NCI-H1930 (cell line): ENCODE data around the gene COG8.
A peak's percentile ranks its signal among the peaks of the same experiment; 100 is the strongest.
"Not testable (repeated sequence)": the region's sequence is repeated elsewhere in the genome, so short reads cannot be mapped to it uniquely, and the experiment has no call there.

Source experiments
- DNase-seq, 2 experiments: peaks; one replicate each; lab custom pipeline; 2025; lab: John Stamatoyannopoulos, UW

COG8 gene

DNA sequence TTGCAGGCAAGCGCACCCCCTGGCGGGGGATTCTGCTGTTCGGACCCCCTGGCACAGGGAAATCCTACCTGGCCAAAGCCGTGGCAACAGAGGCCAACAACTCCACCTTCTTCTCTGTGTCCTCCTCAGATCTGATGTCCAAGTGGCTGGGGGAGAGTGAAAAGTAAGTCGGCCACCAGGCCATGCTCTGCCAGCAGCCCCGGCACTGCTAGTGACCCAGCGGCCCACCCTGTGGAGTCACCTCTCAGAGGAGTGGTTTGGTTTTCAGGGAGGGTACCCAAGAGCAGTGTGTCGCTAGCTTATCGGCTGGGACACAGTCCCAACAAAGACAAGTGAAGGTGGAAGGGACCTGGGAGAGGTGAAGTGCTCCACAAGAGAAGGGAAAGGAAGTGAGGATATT lies 20.0 kb downstream of the COG8 start:
- no peak for DNase-seq

DNA sequence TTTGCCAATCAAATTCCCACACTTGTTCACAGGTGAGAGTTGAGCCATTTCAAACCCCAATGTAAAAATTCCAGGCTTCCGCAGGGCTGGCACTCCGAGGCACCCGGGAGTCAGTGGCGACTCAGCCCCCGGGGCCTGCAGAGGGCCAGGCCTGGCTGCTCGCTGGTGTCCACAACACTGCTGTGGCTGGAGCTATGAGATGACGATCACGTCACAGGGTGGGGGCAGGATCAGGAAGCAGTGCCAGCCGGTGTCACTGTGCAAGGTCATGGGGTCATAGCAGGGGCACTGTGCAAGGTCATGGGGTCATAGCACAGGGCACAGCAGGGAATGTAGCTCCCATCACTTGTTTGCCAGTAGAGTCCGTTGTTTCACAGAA lies 20.5 kb downstream of the COG8 start:
- DNase-seq, result no peak

DNA sequence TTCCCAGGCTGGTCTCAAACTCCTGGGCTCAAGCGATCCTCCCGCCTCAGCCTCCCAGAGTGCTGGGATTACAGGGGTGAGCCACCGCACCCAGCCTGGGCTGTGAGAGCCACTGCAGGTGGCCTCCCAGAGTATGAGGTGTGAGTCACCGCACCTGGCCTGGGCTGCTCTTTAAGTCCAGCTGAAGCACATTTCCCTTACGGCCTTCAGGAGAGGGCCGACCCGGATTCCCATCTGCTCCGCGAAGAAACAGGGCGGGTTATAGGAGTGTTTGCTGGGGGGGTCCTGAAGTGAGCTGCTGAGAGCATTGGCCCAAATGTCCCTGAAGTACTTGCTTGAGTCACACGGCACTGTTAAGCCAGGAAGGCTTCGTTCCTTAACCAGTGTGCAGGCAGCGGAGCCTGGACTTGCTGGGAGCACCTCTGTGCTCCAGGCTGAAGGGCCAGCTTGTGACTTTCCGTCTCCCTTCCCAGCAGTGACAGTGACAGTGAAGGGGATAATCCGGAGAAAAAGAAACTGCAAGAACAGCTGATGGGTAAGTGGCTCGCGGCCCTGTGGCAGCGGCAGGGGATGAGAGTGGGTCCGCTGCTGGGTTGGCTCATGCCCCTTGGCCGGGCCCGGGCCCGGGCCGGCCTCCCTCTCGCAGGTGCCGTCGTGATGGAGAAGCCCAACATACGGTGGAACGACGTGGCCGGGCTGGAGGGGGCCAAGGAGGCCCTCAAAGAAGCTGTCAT lies 21.0 kb downstream of the COG8 start:
- no peak for DNase-seq

DNA sequence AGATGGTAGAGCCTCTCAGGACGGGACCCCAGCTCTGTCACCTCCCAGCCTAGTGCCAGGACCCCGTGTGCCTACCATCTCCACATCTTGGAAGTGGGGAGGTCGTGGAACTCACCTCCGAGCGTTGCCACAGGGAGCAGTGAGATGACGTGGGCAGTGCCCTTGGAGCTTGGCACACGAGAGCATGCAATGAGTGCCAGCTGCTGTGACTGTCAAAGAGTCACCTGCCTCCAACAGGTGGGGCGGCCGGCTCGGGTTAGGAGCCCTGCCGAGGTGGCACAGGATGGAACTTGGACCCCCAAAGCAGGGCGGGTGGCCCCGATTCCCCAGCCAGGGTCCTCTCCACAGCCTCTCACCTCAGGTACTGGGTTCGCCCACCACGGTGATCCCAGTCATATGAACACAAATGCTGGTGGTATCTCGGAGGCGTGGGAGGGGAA lies 22.7 kb downstream of the COG8 start:
- DNase-seq, result no peak

DNA sequence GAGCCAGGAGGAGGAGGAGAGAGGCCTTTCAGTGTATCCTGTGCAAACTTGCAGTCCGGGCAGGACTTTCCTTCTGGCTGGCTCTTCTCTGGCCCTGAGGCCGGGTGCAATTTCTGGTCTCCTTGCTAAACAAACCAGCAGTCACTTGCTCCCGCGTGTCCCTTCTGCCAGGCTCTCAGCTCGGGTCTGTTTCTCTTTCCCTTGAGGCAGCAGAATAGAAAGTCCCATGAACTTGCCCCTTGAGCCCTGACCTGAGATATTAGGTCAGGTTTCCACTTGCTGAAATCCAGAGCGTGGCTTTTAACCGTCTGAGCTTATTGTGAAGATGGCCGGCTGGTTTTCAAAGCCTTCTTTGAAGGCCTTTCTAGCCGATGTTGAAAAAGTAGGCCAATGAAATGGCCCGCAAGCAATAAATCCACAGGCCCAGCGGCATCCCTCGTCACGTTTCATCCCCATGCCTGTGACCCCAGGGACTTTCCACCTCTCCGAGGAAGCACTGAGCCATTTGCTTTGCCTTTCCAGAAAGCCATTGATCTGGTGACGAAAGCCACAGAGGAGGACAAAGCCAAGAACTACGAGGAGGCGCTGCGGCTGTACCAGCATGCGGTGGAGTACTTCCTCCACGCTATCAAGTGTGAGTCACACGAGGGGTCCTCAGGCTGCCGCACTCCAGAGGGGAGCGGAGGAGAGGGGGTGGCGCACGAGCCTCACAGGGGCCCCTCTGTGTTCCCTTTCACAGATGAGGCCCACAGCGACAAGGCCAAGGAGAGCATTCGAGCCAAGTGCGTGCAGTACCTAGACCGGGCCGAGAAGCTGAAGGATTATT lies 23.7 kb downstream of the COG8 start:
- DNase-seq, result no peak

DNA sequence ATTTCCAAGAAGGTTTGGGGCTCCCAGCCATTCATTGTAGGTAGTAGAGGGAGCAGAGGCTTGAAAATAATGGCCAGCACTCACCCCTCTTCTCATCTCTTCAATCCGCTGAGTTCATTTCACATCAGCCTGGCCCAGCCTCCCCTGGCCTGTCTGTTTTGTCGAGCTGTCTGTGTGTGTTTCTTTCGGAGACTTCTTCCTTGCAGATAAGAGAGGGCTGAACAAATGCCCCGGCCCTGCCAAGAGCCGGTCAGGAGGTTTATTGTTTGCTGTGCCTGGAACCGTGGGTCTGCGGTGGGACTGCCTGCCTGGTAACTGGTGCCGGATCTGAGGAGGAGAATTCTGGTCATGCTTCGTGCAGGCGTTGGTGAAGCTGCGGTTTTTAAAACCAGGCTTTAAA lies 24.8 kb downstream of the COG8 start:
- DNase-seq, result no peak

DNA sequence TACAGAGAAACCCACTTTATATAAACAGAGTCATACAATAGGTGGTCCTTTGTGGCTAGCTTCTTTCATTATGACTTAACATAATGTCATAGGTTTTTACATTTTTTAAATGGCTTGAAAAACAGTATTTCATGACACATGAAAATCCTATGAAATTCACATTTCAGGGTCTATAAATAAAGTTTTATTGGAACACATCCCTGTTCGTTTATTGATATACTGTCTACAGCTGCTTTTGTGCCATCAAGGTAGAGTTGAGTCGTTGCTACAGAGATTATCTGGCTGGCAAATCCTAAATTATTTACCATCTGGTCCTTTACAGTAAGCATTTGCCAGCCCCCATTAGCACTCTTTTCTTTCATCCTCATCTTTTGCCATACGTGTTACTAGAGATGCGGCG lies 25.9 kb downstream of the COG8 start:
- DNase-seq, result no peak

DNA sequence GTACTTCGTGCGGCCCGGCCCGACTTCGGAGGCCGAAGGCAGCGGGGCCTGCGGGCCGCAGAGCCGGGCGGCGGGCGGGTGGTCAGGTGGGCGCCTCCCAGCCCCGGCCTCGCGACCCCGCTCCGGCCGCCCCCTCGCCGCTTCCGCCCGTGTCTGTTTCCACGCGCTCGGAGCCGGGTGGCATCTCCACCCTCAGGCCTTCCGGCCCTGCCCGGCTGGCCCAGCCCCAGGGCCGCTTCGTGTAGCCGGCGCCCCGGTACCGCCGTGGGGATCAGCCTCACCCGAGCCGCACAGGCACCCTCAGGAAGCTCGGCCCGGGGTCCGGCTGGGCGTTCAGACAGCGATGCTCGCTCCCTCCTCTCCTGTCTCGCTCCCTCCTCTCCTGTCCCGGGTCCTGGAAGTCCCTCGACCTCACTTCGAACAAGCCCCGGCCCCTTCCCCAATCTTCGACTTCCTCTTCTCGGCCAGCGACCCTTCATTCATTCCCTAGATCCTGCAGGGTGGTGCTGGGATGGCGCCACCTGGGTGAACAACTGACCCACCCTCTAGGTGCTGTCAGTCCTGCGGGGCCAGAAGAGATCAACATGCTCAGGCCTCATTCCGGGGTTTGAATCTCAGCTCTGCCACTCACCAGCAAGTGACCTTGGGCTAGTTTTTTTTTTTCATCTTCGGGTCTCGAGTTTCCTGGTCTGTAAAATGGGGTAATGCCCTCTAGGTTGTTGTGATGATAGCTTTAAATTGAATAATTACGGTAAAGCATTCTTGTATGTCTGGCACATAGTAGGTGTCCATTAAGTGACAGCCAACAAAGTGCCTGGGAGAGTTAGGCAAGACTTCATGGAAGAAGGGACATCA lies 27.6 kb downstream of the COG8 start:
- peak in 1 of 2 experiments; percentile 13 for DNase-seq

DNA sequence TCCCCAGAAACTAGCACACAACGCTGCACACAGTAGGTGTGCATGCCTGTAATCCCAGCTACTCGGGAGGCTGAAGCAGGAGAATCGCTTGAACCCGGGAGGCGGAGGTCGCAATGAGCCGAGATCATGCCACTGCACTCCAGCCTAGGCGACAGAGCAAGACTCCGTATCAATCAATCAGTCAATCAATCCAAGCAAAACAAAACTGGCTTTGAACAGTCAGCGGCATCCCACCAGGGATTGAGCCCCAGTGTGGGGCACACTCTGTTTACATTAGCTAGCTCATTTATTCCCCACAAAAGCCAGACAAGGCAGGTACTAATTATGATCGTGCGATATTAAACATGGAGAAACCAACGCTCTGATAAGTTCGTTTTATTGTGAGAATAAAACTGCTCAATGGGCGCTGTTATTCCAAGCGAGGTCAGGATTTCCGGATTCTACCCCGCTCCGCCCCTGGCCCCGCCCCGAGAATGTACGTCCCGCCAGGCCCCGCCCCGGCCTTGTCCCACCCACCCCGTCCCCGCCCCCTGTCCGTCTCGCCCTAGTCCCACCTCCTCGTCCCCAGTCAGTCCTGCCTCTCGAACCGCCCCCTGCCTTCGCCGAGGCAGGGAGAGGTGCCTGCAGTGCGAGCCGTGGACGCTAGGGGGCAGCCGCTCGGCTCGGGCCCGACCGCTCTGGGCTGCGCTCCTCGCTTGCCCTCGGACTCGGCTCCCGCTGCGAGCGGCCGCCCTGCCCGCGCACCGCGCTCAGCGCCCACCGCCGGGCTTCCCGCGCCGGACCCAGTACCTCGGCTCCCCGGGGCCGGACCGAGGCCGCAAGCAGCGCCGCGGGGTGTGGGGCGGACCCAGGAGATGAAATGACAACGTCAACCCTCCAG lies 28.5 kb downstream of the COG8 start, which contains the start of gene VPS4A:
VPS4A (plus strand) TSS at position 698 of the 880 bp plus-strand sequence; CDS start at position 860, 162 bp downstream.
- peak; percentile 84 to 85 for DNase-seq

DNA sequence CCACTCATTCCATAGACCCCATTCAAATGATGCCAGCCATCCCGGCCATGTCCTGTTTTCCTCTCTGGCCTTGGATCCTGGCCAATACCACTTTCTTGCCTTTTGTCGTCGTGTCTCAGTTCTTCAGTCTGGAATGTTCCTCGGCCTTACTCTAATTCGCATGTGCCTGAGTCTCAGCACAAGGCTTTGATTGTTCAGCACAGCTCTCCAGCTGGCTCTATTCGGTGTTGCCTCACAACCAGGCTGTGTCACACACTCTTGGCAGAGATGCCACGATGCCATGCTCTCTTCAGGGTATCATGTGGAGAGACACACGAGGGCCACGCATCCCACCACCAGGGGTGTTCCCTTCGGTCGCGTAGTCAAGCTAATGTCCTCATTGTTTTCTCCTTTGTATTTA lies 30.0 kb downstream of the COG8 start:
- no peak for DNase-seq

DNA sequence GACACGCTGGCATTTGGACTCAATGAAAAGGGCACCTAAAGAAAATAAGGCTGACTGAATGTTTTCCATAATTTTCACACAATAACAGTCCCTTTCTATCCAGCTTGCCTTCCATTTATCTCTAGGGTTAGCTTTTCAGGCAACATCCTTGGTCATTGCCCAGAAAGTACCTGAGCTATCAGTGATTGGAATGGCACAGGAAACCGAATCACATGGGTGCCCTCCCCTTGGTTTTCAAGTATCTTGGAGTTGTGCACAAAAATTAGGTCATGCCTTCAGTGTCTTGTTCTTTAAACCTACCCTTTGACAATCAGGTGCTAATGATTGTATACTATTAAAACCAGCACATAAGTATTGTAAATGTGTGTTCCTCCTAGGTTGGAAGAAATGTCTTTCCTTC lies 31.5 kb downstream of the COG8 start:
- DNase-seq, result no peak

DNA sequence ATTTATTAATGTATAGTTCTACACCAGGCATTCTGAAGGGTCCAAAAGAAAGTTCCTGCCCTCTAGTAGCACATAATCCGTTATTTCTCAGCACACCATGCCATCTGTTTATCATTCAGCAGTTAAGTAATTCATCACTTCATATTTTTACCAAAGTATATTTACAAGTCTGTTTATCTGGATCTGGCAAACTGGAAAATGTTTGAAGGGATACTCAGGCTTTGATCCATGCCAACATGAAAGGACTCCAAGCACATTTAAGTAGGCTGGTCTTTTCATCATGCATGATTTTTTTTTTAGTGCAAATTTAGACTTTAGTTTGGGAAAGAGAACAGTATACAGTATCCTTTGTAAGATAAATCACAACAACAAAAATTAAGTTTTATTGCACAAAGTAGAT lies 32.3 kb downstream of the COG8 start:
- DNase-seq, result no peak

DNA sequence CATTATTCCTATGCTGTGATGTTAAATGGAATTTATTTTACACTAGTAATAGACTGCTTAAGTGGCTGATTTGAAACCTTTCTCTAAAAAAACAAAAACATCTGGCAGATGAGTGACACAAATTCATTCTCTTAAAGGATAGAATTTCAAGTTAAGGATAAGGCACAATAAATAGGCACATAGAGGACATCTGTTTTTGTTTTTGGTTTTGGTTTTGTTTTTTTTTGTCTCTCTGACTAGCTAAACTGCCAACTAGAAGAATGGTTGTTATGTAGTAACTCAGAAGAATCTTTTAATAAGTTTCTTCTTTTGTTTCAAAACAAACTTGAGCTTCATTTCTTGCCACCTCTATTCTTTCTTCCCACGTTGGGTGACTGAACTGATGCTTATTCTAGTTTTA lies 33.3 kb downstream of the COG8 start:
- no peak for DNase-seq

DNA sequence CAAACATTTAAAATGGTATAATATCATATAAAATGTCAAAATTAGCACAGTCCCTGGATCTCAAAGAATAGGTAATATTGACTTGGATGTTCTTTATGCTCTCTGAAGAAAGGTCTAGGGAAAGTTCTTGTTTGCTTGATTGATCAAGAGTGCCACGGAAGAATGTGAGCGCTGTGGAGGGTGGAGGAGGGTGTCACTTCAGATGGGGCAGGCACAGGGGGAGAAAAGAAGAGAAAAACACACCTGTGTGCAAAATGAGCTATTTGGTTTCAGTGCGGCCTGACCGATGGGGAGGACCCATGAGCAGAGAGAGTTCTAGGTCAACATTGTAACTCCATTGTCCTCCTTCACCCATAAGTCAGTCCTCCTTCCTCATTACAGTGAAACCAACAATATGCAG lies 37.1 kb downstream of the COG8 start:
- no peak for DNase-seq

DNA sequence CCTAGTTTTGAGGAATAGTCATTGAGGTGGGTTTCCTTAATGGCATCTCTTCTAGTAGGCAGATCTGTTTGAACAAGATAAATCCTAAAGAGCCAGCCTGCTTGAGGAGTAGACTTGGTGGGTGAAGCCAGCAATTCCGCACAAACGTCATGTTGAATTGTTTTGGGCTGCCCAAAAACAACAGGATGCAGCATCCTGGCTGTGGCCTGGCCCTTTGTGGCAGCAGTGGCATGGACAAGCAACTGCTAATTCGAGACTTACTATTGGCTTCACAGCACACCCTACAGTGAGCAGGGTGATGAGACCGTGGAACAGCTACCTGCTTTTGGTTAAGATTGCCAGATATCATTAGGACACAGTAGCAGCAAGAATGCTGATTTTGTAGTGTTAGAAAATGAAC lies 37.5 kb downstream of the COG8 start:
- no peak for DNase-seq

DNA sequence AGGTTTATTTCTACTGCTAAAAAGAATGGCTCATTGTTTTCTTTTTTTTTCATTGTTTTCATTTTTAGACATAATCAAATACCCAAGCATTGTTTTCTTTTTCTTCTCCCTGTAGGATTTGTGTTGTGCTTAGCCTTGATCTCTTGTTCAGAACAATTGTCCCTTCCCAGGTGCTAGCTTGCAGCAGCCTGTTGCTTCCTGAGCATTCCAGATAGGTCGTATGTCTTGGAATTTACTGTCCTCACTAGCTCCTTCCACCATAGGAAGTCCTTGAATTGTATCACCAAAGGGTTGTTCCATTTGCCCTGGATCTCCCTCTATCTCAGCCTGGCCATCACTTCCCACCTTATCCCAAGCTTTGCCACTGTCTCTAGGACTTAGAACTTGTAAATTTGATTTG lies 38.2 kb downstream of the COG8 start:
- DNase-seq, result no peak

DNA sequence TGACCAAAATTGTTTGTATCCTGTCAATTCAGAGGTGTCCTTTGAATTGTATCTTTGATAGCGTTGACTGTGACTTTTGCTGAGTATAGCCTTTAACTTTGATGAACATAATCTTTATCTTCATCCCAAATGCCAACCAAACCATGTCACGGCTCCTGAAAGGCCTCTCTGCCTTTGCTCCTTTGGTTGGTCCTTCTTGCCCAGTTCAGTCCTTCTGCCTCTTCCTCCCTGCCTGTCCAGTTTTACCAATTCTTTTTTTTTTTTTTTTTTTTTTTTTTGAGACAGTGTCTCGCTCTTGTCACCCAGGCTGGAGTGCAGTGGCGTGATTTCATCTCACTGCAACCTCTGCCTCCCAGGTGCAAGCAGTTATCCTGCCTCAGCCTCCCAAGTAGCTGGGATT lies 41.1 kb downstream of the COG8 start:
- no peak for DNase-seq

DNA sequence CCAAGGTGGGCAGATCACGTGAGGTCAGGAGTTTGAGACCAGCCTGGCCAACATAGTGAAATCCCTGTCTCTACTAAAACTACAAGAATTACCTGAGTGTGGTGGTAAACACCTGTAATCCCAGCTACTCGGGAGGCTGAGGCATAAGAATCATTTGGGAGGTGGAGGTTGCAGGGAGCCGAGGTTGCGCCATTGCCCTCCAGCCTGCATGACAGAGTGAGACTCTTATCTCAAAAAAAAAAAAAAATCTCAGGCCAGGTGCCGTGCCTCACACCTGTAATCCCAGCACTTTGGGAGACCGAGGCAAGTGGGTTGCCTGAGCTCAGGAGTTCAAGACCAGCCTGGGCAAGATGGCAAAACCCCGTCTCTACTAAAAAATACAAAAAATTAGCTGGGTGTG lies 42.6 kb downstream of the COG8 start:
- DNase-seq, result not testable (repeated sequence)

DNA sequence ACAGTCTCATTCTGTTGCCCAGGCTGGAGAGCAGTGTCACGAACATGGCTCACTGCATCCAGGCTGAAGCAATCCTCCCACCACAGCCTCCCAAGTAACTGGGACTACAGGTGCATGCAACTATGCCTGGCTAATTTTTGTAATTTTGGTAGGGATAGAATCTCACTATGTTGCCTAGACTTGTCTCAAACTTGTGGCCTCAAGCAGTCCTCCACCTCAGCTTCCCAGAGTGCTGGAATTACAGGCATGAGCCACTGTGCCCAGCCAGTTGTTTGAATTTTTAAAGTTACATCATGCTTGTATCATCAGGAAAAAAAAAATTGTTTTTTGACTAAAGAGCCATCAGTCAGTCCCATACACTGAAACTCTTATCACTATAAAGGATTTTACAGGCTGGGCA lies 45.3 kb downstream of the COG8 start:
- DNase-seq, result no peak

DNA sequence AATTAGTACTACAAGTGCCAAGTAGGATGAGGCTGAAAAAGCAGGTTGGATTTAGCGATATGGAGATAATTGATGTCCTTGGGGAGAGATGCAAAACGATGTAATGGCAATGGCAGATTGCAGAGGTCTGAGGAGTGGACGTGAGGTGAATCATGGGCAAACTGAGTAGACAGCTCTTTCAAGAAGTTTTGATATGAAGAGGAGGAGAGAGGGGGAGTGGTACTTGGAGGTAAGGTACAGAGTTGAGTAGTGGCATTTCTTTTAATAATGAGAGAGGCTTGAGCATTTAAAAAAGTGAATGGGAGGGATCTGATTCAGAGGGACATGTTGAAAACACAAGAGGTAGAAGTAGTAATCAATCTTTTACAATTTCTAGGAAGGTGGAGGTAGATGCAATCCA lies 46.0 kb downstream of the COG8 start:
- no peak for DNase-seq

DNA sequence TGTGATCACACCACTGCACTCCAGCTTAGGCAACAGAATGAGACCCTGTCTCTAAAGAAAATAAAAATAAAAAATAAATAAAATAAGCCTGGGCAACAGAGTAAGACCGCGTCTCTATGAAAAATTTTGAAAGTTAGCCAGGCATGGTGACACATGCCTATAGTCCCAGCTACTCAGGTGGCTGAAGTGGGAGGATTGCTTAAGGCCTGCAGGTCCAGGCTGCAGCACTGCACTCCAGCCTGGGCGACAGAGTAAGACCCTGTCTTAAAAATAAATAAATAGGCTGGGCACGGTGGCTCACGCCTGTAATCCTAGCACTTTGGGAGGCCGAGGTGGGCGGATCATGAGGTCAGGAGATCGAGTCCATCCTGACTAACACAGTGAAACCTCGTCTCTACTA lies 47.7 kb downstream of the COG8 start:
- not testable (repeated sequence) for DNase-seq
